MCF 10A (cell line): ENCODE measurements around the gene FAF1. TPM values are rescaled to one million over a fixed set of nuclear protein-coding genes. Genes with fewer than 3 reads are reported as not detected.

Experiments
- BruUV-seq: library from RNA; stranded (reverse); fragments of 400-500 nt; replicated peaks from 2 replicates; lab custom pipeline; 2021; lab: Mats Ljungman, UMichigan
- CTCF ChIA-PET: fragments of 300-600 bp; sonication (Branson Sonifier 250); formaldehyde crosslinking; extraction: SDS; loops from one replicate; lab custom pipeline; 2021; ENCODE audit warnings: antibody characterized with exemption, inconsistent platforms; lab: Yijun Ruan, JAX
- POLR2A ChIA-PET: fragments of 300-600, 350-650 bp; sonication (Branson Sonifier 250); formaldehyde crosslinking; extraction: SDS; loops from one replicate; lab custom pipeline; 2020; ENCODE audit warnings: antibody characterized with exemption, inconsistent platforms; lab: Yijun Ruan, JAX
- DNase-seq: peaks from one replicate; pipeline ENCODE4 v3.0.0-alpha.2; 2018; ENCODE audit not compliant: unreplicated experiment
- H3K27ac Mint-ChIP-seq: one replicate; pipeline ENCODE4 v1.8.0; 2022; ENCODE audit warnings: mild to moderate bottlenecking, low read depth, mixed read lengths; ENCODE audit not compliant: unreplicated experiment
- H3K27me3 Mint-ChIP-seq: one replicate; pipeline ENCODE4 v1.8.0; 2022; ENCODE audit warnings: mixed read lengths; ENCODE audit not compliant: insufficient read depth, unreplicated experiment
- H3K36me3 Mint-ChIP-seq: one replicate; pipeline ENCODE4 v1.8.0; 2022; ENCODE audit warnings: mild to moderate bottlenecking, moderate library complexity, mixed read lengths; ENCODE audit not compliant: insufficient read depth, unreplicated experiment
- H3K4me1 Mint-ChIP-seq: one replicate; pipeline ENCODE4 v1.8.0; 2022; ENCODE audit warnings: mixed read lengths; ENCODE audit not compliant: insufficient read depth, unreplicated experiment
- H3K4me3 Mint-ChIP-seq: one replicate; pipeline ENCODE4 v1.8.0; 2022; ENCODE audit warnings: mild to moderate bottlenecking, moderate library complexity, mixed read lengths; ENCODE audit not compliant: unreplicated experiment
- H3K9me3 Mint-ChIP-seq: one replicate; pipeline ENCODE4 v1.8.0; 2022; ENCODE audit warnings: mixed read lengths; ENCODE audit not compliant: unreplicated experiment
- intact Hi-C: fragments of 100-400 bp; cut with micrococcal nuclease; formaldehyde crosslinking; loops from 2 replicates; pipeline ENCODE4 v1.14.1; 2022
- total RNA-seq: library from RNA; stranded (reverse); gene quantifications from 2 replicates; pipeline ENCODE4 v1.2.3, GENCODE V29; 2022
- TF ChIP-seq, protein P1 (sequence below): fragments of 200-600 bp; IDR thresholded peaks from one replicate; pipeline ENCODE4 v1.8.0; 2022; ENCODE audit warnings: antibody characterized with exemption, mild to moderate bottlenecking; ENCODE audit not compliant: unreplicated experiment

Gene FAF1
- total RNA-seq, 1 experiment from 2014 or later = 93.2 TPM

DNA sequence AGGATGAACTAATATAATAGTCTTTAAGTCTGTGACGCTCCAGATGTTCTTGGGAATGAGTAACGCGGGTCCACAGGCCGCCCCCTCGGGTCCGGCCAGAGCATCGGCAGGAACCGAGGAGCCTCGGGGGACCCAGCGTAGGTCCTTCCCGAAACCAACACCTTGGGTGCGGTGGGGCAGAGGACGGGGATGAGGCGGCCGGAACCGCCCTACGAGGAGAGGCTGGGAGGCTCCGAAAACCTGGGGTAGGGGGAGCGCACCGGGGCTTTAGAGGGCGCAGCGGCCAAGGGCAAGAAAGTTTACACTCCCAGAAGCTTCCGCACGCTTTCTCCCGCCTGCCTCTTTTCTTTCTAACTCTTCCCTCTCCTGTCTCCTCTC is 543.9 kb downstream of the FAF1 start:
- Mint-ChIP-seq H3K4me3 (no peak overlapping the region), H3K9me3 (peaks cover 22% of the 10 kb centered on the region), H3K4me1 (no peaks in the 10 kb centered on the region), H3K27ac (no peak overlapping the region), H3K36me3 (peaks cover 7% of the 10 kb centered on the region), H3K27me3 (no peaks in the 10 kb centered on the region)
- POLR2A ChIA-PET = no interaction called here
- intact Hi-C loops = no loop called here
- TF ChIP-seq, protein P1, sequence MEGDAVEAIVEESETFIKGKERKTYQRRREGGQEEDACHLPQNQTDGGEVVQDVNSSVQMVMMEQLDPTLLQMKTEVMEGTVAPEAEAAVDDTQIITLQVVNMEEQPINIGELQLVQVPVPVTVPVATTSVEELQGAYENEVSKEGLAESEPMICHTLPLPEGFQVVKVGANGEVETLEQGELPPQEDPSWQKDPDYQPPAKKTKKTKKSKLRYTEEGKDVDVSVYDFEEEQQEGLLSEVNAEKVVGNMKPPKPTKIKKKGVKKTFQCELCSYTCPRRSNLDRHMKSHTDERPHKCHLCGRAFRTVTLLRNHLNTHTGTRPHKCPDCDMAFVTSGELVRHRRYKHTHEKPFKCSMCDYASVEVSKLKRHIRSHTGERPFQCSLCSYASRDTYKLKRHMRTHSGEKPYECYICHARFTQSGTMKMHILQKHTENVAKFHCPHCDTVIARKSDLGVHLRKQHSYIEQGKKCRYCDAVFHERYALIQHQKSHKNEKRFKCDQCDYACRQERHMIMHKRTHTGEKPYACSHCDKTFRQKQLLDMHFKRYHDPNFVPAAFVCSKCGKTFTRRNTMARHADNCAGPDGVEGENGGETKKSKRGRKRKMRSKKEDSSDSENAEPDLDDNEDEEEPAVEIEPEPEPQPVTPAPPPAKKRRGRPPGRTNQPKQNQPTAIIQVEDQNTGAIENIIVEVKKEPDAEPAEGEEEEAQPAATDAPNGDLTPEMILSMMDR = no peak
- CTCF ChIA-PET = no interaction called here
- no peak for DNase-seq
- no TSS peak for BruUV-seq

DNA sequence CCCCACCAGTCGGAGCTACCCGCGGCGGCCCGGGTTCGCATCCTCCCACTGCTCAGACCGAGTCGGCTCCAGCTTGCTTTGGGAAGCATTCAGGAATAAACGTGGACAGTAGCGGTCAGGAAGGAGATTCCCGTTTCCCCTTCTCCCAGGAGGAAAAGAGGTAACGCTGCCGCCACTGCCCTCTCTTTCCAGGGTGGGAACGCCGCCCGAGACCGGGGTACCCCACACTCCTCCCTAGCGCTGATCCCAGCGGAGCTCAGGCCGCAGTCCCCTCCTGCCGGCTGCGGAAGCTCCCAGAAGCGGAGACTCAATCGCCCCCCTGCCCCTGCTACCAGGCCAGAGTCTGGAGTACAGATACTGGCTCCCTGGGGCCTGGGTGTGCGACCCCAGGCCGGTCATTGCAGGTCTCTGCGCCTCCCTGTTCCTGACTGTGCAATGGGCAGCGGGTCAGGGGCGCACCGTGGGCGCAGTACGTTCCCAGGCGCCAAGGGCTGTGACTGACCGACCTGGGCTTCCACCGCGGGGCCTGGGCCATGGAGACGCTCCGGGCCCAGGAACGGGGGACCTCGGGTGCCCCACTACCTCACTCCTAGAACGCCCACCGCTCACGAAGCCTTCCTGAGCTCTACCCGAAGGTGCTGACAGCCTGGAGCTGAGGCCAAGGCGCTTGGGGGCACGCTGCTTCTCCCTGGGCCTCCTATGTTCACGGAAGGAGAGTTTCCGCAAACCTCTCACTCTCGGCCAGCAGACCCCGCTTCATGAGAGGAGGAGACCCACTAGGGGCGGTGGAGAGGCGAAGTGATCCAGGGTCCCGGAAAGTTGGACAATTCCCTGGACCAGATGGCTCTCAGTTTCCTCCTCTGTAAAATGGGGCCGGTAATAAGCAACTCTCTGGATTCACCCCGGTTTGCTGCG is 544.6 kb downstream of the FAF1 start:
- no peak for DNase-seq
- no peaks in the 10 kb centered on the region for H3K27me3 Mint-ChIP-seq
- TF ChIP-seq, protein P1 = no peak
- no peak overlapping the region for H3K4me3 Mint-ChIP-seq
- ChIA-PET POLR2A (no interaction called here), CTCF (no interaction called here)
- intact Hi-C loops = no loop called here
- H3K27ac Mint-ChIP-seq = no peak overlapping the region
- no peaks in the 10 kb centered on the region for H3K4me1 Mint-ChIP-seq
- no TSS peak for BruUV-seq
- peaks cover 20% of the 10 kb centered on the region for H3K9me3 Mint-ChIP-seq
- H3K36me3 Mint-ChIP-seq = peaks cover 7% of the 10 kb centered on the region

DNA sequence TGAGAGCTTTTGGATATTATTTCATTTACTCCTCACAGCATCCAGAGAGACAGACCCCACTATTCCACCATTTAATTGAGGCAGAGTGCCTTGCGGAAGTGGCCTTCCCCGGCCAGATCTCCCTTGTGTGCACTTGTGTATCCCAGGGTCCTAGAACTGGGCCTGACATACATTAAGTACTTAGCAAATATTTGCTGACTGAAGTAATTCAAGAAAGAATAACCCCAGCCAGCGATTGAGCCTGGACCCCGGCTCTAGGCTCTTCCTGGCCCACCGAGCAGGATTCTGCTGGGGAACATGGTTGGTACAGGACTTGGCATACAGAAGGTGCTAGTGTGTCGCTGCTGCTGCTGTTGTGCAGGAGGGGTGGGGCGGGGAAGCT is 545.2 kb downstream of the FAF1 start:
- TF ChIP-seq, protein P1 = no peak
- no peak overlapping the region for H3K4me3 Mint-ChIP-seq
- ChIA-PET POLR2A (no interaction called here), CTCF (no interaction called here)
- no peaks in the 10 kb centered on the region for H3K4me1 Mint-ChIP-seq
- intact Hi-C loops = no loop called here
- peaks cover 7% of the 10 kb centered on the region for H3K36me3 Mint-ChIP-seq
- H3K27me3 Mint-ChIP-seq = no peaks in the 10 kb centered on the region
- no peak overlapping the region for H3K27ac Mint-ChIP-seq
- DNase-seq = no peak
- BruUV-seq = no TSS peak
- peaks cover 13% of the 10 kb centered on the region for H3K9me3 Mint-ChIP-seq

DNA sequence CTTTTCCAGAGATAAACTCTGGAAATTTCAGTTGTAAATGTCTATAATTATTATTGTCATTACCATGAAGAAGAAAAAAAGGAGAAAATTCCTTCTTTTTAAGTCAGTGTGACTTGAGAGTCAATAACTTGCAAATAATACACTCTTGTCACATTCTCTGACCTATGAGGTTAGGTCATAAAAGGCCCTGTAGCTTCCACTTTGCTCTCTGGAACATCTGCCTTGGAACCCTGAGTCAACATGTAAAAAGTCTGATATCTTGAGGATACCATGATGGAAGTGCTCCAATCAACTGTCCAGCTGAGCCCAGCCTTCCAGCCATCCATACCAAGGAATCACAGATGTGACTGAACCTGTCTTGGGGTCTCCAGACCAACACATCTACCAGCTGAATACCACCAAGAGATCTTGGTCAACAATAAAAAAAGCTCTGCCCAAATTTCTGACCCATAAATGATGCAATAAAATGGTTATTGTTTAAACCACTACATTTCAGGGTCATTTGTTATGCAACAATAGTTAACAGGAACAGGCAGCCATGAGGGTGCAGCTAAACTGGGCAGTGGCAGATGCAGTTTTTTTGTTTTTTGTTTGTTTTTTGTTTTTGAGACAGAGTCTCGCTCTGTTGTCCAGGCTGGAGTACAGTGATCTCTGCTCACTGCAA is 547.1 kb downstream of the FAF1 start:
- no peak for DNase-seq
- H3K27me3 Mint-ChIP-seq = no peaks in the 10 kb centered on the region
- POLR2A ChIA-PET = interaction anchor here (0.5 kb wide), 1 partner anchor 13 kb away, joined by 3 read pairs; no protein-coding TSS in a partner anchor

More for the DNA sequence above, 547.1 kb downstream of the FAF1 start:
- Mint-ChIP-seq H3K4me1 (no peaks in the 10 kb centered on the region), H3K27ac (no peak overlapping the region), H3K4me3 (no peak overlapping the region), H3K36me3 (peaks cover 7% of the 10 kb centered on the region), H3K9me3 (peaks cover 9% of the 10 kb centered on the region)
- TF ChIP-seq, protein P1 = no peak
- intact Hi-C loops = no loop called here
- CTCF ChIA-PET = interaction anchor here (0.5 kb wide), 1 partner anchor 1735 kb away, joined by 3 read pairs; no protein-coding TSS in a partner anchor
- no TSS peak for BruUV-seq
